IPS-15b (cell line): ENCODE measurements around the gene ATP10A.

ENCODE experiments used
- H3K27me3 ChIP-seq: one replicate; pipeline ENCODE4 v1.6.1; 2013; ENCODE audit warnings: low read length; ENCODE audit not compliant: control insufficient read depth, insufficient read depth
- H3K36me3 ChIP-seq: one replicate; pipeline ENCODE4 v1.6.1; 2013; ENCODE audit warnings: low read length; ENCODE audit not compliant: control insufficient read depth, insufficient read depth
- H3K4me1 ChIP-seq: one replicate; pipeline ENCODE4 v1.6.1; 2013; ENCODE audit warnings: mild to moderate bottlenecking, low read length; ENCODE audit not compliant: control insufficient read depth, insufficient read depth
- H3K4me3 ChIP-seq: one replicate; pipeline ENCODE4 v1.5.1; 2013; ENCODE audit warnings: low read depth, low read length
- H3K9ac ChIP-seq: one replicate; pipeline ENCODE4 v1.6.1; 2013; ENCODE audit warnings: low read depth, mild to moderate bottlenecking, low read length
- H3K9me3 ChIP-seq: one replicate; pipeline ENCODE4 v1.6.1; 2013; ENCODE audit warnings: mild to moderate bottlenecking, low read length; ENCODE audit not compliant: control insufficient read depth, insufficient read depth

Gene ATP10A

DNA sequence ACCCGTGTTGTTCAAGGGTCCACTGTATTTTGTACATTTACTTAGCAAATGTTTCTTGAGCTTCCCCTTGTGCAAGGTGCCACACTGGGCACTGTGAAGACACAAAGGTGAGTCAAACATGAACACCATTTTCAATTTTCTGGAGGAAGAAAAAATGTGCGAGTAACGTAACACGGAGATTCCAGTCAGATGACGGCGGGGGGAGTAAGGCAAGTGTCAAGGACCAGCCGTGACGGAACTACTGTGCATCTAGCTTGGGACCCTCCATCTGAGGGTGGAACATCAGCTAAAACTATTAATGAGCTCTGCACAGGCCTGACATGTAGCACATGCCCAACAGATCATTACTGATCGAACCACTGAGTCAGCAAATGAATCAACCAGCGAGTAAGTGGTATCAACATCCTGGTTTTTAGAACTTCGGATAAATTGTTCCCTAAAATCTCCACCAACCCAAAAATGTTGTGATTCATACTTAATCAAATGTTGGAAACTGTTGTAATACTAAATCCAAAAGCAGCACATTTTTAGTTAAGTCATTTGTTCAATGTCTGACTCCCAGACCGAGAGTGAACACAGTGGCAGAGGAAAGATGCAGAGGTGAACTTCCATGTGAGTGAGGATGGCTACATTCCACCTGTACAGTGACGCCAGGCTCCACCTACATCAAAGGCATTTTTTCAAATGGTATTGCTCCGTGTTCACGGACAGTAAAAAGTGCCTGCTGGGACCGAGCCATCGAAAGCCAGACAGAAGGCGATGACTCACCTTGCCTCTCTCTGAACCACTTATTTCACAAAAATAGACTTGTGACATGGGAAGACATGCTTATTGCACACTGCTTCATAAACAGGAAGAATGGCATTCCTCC lies 172.2 kb downstream of the ATP10A start:
- no peaks in the 10 kb centered on the region for H3K36me3 ChIP-seq
- H3K4me1 ChIP-seq, result no peaks in the 10 kb centered on the region
- H3K4me3 ChIP-seq, result no peak overlapping the region
- H3K9ac ChIP-seq, result no peak overlapping the region
- no peaks in the 10 kb centered on the region for H3K9me3 ChIP-seq
- no peaks in the 10 kb centered on the region for H3K27me3 ChIP-seq

DNA sequence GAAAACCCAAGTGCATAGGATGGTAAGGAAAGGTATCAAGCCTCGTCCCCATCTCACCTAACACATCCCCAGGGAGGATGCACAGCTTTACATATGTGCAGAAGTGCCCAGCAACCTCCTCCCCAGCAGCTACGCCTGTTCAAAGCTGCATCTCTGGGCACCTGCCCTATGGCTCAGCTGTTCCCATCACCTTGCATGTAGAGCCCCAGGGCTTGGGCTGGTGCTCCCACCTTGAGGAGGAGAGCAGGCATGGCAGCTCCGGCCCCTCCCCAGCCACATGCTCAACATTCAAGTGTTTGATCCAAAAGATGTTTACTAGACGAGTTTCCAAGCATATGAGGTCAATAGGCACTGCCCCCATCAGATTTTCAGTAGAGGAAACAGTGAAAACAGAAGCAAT lies 173.5 kb downstream of the ATP10A start:
- Histone ChIP-seq H3K9ac (no peak overlapping the region), H3K4me3 (no peak overlapping the region), H3K36me3 (no peaks in the 10 kb centered on the region), H3K9me3 (no peaks in the 10 kb centered on the region), H3K27me3 (no peaks in the 10 kb centered on the region), H3K4me1 (no peaks in the 10 kb centered on the region)

DNA sequence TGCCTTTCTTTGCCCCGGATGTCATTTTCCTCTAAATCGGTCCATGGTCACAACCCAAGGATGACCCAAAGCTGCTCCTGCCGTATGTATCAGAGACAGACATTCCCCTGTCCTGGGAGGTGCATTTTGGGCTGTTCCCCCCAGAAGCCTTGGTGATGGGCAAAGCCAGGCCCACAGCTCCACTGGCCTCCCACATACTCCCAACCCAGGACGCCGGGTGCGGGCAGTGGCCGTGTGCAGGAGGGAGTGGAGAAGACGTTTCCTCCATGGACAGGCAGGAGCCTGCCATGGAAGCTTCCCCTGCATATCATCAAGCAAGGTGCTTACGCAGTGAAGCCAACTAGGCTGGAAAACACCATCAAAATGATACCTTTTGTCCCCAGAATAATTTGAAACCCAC lies 175.0 kb downstream of the ATP10A start:
- Histone ChIP-seq H3K36me3 (no peaks in the 10 kb centered on the region), H3K4me1 (no peaks in the 10 kb centered on the region), H3K4me3 (no peak overlapping the region), H3K9ac (no peak overlapping the region), H3K27me3 (no peaks in the 10 kb centered on the region), H3K9me3 (no peaks in the 10 kb centered on the region)

DNA sequence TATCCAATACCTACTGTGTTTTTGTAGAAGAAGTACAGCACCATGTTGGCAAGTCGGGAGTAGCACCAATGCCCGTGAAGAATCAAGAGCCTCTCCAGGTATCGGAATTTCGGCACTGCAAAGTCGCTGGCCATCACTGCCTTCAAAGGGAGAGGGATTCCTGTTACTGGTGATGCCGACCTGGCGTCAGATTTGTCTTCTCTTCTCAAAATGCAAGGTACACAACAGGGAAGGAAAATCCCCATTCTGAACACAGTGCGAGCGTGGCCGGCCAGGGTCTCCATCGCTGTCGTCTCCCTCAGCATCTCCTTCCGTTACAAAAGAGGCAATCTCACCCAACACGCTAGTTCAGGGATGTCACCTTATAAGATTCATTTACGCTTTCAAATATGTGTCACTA lies 175.4 kb downstream of the ATP10A start:
- H3K9me3 ChIP-seq, result no peaks in the 10 kb centered on the region
- no peaks in the 10 kb centered on the region for H3K4me1 ChIP-seq
- no peak overlapping the region for H3K4me3 ChIP-seq
- no peaks in the 10 kb centered on the region for H3K36me3 ChIP-seq
- H3K9ac ChIP-seq, result no peak overlapping the region
- no peaks in the 10 kb centered on the region for H3K27me3 ChIP-seq

DNA sequence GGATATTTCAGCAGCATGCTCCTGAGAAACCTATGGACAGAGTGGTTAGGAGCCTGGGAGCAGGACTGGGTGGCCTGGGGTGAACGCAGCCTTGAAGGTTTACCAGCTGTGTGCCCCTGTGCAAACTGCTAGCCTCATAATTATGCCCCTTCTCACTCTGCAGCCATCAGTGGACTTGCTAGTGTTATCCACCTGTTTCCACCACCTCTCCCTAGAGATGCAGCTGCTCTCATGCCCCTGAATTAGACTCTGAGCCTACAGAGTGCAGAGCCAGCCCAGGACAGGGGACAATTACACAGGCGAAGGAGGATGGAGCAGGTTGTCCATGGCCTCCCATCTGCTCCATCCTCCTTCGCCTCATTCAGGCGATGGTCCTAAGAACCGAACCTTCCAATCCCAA lies 175.9 kb downstream of the ATP10A start:
- H3K9me3 ChIP-seq, result no peaks in the 10 kb centered on the region
- H3K9ac ChIP-seq, result no peak overlapping the region
- H3K27me3 ChIP-seq, result no peaks in the 10 kb centered on the region
- H3K4me3 ChIP-seq, result no peak overlapping the region
- no peaks in the 10 kb centered on the region for H3K4me1 ChIP-seq
- no peaks in the 10 kb centered on the region for H3K36me3 ChIP-seq

DNA sequence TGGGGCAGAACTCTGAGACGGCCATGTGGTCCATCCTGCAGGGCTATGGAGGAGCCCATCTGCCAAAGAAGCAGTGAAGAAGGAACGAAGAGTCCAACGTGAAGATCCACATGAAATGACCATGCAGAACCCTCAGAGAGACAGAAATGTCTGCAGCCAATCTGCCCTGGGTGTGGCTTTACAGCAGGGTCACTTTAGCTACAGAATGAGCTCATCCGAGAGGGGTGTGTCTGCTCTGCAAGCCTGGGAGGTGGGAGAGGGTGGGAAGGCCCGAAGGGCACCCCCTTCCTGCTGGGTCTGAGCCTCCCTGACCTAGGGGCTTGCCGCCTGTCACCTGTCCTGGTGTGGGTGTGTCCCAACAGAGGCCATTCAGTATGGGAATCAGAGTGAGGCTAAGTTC lies 176.3 kb downstream of the ATP10A start:
- no peak overlapping the region for H3K4me3 ChIP-seq
- H3K4me1 ChIP-seq, result no peaks in the 10 kb centered on the region
- no peaks in the 10 kb centered on the region for H3K27me3 ChIP-seq
- no peaks in the 10 kb centered on the region for H3K36me3 ChIP-seq
- H3K9ac ChIP-seq, result no peak overlapping the region
- H3K9me3 ChIP-seq, result no peaks in the 10 kb centered on the region

DNA sequence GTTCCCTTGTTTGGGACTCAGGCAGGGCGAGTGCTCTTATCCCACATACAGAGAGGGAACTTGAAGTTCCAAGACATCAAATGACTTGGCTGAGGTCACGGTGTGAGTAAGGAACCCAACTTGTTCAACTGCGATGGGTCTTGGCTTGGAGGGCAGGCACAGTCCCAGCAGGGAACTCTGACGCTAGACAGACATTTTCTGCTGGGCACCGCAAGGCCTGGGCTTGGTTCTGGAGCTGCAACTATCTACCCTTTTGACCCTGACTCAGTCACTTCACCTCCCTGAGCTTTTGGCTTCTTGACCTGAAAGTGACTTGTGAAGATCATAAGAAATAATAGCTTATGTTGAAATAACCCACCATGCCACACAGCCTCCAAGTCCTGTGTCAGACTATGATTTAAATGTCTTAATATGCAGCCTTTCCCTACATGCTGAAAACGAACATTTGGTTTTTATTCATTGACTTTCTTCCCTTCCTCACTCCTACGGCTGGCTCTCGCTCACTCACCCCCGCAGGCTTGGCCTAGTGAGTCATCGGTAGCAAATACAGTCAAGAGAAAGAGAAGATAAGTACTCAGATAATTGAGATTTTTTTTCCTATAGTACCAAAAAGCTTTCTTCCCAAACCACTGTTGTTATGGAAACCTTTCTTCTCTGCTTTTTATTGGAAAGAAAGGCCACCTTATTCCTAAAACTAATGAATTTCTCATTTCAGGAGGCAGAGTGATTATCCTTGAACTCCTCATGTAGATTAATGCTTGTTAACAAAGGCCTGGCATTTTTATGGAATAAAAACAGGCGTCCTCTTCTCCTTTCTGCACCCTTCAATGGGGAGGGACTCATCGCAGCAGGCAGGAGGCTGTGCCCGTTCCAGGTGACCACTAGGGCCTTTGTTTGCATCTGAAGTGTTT lies 178.4 kb downstream of the ATP10A start:
- no peaks in the 10 kb centered on the region for H3K9me3 ChIP-seq
- no peaks in the 10 kb centered on the region for H3K36me3 ChIP-seq
- H3K4me1 ChIP-seq, result no peaks in the 10 kb centered on the region
- H3K27me3 ChIP-seq, result no peaks in the 10 kb centered on the region
- H3K9ac ChIP-seq, result no peak overlapping the region
- H3K4me3 ChIP-seq, result no peak overlapping the region

DNA sequence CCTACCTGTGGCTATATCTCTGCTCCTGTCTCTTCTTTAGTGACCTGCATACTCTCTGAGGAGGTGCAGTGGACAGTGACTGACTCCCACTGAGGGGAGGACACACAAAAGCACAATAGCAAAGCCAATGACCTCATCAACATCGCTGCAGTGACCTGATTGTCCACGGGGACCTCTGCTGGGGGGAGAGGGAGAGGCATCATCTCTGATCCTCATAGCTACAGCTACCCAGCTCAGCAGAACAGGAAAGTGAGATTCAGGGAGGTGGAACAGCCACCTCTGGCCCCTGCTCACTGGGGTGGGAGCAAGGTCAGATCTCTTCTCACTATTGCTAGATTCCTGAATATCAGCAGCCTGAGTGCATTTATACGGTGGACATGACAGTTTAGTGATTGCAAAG lies 179.2 kb downstream of the ATP10A start:
- H3K4me3 ChIP-seq, result no peak overlapping the region
- H3K4me1 ChIP-seq, result no peaks in the 10 kb centered on the region
- no peaks in the 10 kb centered on the region for H3K36me3 ChIP-seq

DNA sequence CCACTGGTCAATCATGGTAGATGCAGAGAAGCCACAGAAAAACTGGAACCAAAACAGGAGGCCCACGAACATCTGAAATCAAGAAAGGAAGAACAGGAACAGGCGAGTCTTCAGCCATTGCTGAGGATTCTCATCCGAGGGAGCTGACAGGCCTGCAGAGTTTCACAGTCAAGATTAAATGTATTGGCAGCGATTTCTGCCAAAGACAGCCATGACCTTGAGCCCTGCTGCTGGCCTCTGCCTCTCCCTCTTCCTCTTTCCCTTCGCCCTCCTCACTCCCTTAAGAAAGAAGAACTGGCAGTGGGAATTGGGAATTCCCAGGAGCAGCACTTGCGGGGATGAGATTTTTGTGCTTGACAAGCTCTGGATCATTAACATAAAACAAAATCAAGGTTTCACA lies 179.7 kb downstream of the ATP10A start:
- Histone ChIP-seq H3K36me3 (no peaks in the 10 kb centered on the region), H3K27me3 (no peaks in the 10 kb centered on the region), H3K4me1 (no peaks in the 10 kb centered on the region), H3K9me3 (no peaks in the 10 kb centered on the region), H3K4me3 (no peak overlapping the region), H3K9ac (no peak overlapping the region)

More for the DNA sequence above, 179.2 kb downstream of the ATP10A start:
- no peaks in the 10 kb centered on the region for H3K9me3 ChIP-seq
- H3K27me3 ChIP-seq, result no peaks in the 10 kb centered on the region
- H3K9ac ChIP-seq, result no peak overlapping the region

DNA sequence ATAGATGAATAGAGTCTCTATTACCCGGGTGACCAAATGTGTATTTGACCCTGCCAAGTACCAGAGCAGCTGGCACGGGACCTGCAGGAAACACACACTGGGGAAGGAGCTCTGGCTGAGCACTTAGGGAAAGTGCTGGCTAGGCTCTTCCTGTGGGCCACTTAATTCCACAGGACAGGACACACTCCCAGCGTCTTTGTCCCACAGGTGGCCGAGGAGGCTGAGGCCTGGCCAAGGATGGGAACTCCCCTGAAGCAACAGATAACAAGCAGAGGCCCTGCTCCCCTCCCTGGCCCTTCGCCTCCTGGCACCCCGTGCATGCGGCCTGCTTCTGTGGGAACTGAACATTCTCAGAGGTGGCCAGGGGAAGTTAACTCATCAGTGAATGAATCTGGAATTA lies 180.8 kb downstream of the ATP10A start:
- Histone ChIP-seq H3K4me1 (peaks cover 2% of the 10 kb centered on the region), H3K27me3 (no peaks in the 10 kb centered on the region)

DNA sequence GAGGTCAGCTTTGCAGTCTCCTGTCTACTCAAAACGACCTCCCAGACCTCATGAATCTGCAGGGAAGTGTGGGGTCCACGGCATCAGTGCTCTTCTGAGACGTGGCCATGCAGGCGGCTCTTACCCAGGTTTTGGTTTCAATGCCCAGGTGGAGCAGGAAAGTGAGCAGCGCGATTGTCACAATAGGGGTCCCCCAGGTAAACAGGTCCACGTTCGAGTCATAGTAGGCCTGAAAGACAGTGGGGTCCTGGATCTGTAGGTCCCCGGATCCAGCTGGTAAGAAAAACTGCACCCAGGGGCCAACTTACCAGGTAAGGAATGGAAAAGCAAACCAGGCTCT lies 182.5 kb downstream of the ATP10A start:
- Histone ChIP-seq H3K4me3 (no peak overlapping the region), H3K9ac (no peak overlapping the region), H3K36me3 (no peaks in the 10 kb centered on the region), H3K27me3 (no peaks in the 10 kb centered on the region), H3K9me3 (no peaks in the 10 kb centered on the region), H3K4me1 (peaks cover 4% of the 10 kb centered on the region)

More for the DNA sequence above, 180.8 kb downstream of the ATP10A start:
- Histone ChIP-seq H3K9ac (no peak overlapping the region), H3K36me3 (no peaks in the 10 kb centered on the region), H3K4me3 (no peak overlapping the region), H3K9me3 (no peaks in the 10 kb centered on the region)
